Forelimb muscle (tissue), 1 donor: Measurements from ENCODE around the gene AOPEP. TPM values are rescaled to one million over a fixed set of nuclear protein-coding genes. Genes with fewer than 3 reads are reported as not detected.
"Not testable (repeated sequence)": the region's sequence is repeated elsewhere in the genome, so short reads cannot be mapped to it uniquely, and the experiment has no call there.

Source experiments
- DNase-seq: peaks from one replicate; pipeline ENCODE4 v3.0.0-alpha.2; 2013; ENCODE audit warnings: low read depth
- polyA plus RNA-seq: library from polyadenylated mRNA; unstranded; fragments of 120-200 nt; gene quantifications from one replicate; pipeline ENCODE4 v1.2.1, GENCODE V29; 2013; ENCODE audit not compliant: insufficient read length

AOPEP gene
- polyA plus RNA-seq, 1 donor: 43.0 TPM

DNA sequence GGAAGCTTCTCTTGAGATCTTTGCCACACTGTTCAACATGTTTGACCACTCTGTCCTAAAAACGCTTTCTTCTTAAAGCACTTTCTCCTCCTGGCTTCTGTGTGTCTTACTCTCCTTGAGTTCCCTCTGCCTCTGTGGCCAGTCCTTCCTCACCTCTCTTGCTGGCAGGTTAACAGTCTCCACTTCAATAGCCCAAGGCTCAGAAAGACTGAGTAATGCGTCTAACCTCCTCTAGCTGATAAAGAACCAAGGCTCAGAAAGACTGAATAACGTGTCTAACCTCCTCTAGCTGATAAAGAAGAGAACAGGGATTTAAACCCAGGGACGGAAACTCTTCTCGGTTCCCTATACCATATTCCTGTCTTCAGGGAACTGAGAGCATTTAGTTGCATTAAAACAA lies 205.2 kb downstream of the AOPEP start:
- no peak for DNase-seq

DNA sequence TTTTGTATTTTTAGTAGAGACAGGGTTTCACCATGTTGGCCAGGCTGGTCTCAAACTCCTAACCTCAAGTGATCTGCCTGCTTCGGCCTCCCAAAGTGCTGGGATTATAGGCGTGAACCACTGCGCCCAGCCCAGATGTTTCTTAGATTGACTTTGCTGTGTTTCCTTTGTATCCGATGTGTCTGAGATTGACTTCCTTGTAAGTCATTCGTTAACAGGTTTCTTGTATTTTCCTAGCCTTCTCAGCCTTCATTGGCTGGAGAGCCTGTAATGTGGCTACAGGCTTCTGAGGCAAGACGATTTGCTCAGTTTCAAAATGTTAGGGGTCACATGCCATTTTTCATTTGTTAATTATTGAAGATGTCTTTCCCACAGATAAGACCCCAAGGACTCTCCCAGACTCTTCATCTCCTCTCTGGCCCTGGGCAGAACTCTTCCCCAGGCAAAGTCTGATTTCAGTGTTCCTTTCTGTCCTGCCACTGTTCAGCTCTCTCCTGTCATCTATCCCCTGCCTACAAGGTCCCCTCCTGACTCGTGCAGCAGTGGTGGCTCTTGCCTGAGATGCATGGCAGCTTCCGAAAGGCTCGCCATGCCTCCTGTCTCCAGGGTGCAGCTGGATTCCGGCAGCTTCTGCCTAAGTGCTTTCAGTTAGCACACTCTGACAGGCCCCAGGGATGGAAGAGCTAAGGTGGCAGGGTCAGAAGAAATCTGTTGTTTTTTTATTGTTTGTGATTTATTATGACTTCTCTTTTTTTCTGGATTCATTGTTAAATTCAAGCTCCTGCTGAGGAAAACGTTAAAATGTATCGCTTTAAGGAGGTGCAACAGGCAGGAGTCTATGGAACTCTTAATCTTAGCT lies 206.4 kb downstream of the AOPEP start:
- no peak for DNase-seq

DNA sequence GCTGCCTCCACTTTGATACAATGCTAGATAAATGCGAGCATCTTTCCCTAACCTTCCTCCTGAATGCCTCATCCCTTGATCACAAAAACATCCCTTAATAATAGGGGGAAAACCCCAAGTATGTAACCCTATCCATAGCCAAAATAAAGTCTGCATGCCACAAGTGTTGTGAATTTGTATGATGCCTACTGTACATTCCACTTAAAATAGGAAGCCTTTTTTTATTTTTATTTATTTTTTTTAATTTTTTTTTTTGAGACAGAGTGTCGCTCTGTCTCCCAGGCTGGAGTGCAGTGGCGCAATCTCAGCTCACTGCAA lies 207.0 kb downstream of the AOPEP start:
- DNase-seq: no peak

DNA sequence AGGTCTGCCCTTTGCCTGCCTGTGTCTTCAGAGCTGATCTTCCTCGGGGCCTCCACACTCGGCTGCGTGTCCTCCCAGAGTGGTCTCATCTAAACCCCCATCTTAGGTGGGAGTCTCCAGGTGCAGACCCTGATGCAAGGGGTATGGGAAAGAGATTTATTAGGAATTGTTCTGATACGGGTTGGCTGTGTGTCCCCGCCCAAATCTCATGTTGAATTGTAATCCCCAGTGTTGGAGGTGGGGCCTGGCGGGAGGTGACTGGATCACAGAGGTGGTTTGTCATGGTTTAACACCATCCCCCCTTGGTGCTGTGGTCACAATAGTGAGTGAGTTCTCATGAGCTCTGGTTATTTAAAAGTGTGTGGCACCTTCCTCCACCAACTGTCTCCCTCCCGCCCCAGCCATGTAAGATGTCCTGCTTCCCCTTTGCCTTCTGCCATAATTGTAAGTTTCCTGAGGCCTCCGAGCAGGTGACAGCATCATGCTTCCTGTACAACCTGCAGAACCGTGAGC lies 208.4 kb downstream of the AOPEP start:
- DNase-seq: no peak

DNA sequence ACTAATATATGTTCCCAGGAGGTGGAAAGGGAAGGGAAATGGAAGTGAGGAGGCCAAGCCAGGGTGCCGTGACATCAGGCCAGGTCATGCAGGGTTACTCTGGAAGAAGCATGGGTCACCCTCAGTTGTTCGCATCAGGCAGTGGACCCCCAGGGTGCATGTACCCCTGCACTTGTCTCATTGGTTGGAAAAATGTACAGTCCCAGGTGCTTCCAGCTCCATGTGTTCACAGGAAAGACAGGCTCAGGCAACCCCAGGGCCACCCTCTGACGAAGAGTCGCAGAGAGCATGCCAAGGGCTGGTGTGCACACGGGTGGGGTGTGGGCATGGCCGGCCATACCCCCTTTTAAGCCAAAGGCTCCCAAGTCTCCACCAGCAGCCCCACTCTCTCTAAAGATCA lies 208.9 kb downstream of the AOPEP start:
- no peak for DNase-seq

DNA sequence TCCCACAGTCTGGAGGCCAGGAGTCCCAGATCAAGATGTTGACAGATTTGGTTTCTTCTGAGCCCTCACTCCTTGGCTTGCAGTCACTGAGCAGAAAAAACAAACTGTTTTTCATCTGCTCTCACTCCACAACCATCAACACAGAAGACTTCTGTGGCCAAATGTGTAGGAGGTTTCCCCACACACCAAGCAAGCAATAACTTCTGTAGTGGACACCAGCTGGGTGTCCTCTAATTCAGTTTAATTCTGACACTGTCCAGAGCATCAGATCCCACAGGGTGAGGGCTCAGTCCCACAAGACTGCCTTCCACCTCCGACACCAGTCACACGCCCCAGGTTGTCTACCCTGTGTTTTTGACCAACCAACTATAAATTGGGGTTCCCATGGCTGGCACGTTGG lies 209.9 kb downstream of the AOPEP start:
- DNase-seq: no peak

DNA sequence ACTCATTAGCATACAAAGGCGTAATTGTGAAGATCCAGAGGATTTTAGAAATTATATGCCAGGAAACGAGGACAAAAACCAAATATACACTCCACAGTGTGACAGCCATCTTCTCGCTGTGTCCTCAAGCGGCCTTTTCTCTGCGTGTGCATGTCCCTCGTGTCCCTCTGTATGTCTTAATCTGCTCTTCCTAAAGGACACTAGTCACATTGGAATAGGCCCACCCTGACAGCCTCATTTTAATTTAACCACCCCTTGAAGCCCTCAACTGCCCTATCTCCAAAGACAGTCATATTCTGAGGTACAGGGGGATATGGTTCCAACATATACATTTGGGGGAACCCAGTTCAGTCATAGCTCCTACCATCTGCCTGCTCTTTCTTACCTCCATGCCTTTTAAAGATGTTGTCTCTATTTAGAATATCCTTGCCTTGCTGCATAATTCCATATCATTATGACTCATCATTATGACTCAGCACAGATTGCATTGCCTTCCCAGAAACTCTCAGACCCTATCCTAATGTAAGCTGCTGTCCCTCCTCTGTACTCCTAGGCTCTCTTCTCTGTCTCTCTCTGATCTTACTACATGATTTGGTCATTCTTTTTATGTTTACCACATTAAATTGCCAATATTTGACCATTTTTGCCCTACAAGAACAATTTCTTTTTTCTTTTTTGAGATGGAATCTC lies 210.9 kb downstream of the AOPEP start:
- DNase-seq: no peak

DNA sequence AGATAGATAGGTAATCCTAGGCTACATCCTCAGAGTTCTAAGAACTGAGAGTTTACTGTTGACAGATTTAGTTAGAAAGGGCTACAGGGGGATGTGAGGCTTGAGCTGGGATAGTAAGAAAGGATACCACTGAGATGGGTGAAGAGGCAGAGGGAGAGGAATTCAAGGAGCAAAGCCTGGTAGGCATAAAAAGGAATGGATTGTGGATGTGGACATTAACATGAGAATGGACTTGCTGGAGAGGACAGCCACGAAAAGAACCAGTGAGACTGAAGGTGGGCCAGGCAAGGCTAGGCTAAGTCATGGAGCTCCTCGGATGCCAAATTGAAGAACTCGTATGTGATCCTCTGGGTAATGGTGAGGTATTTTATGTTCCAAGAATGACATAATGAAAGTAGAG lies 211.9 kb downstream of the AOPEP start:
- DNase-seq: no peak

DNA sequence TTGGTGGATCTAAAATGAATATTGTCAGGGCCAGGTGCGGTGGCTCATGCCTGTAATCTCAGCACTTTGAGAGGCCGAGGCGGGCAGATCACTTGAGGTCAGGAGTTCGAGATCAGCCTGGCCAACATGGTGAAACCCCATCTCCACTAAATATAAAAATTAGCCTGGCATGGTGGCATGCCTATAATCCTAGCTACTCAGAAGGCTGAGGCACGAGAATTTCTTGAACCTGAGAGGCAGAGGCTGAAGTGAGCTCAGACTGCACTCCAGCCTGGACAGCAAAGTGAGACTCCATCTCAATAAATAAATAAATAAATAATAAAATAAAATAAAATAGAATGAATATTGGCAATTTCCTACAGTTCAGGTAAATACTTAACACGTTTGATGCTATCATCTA lies 213.8 kb downstream of the AOPEP start:
- DNase-seq: not testable (repeated sequence)

DNA sequence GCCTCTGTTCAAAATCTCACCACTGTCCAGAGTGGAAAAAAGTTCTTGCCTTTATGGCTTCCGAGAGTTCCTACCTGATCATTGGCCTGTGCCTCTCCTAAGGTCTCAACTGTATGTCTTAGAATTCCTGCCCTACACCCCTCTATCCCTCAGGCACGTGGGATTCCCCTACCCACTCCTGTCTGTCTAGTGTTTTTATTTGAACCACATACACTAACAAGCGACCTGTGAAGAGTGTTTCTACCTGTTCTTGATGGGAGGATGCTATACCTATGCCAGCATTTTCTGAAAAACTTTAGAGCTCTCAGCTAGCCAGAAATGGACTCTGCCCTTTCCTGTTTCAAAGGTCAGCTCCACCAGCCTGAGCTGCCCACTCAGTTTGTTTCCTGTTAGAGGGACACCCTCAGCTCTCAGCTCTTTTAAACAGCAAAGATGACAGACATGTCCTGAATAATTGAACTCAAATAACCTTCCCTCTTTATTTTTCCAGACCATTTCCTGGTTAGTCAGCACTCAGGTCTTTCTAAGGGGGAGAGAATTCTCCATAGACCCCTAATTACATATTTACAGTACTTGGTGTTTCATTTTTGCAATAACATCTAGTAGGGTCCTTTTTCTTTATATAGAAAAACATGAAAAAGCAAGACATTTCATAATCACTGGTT lies 214.8 kb downstream of the AOPEP start:
- DNase-seq: no peak

DNA sequence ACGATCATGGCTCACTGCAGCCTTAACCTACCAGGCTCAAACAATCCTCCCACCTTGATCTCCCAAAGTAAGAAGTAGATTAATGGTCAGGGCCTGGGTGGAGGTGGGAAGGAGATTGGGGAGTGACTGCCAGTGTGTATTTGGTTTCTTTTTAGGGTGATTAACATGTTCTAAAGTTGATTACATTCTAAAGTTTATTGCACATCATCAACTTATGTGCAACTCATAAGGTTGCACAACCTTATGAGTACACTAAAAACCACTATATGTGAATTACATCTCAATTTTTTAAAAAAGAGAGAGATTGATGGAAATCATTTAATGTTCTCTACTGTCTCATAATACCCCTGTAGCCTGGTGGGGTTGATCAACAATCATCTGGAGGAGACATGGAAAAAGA lies 218.1 kb downstream of the AOPEP start:
- no peak for DNase-seq

DNA sequence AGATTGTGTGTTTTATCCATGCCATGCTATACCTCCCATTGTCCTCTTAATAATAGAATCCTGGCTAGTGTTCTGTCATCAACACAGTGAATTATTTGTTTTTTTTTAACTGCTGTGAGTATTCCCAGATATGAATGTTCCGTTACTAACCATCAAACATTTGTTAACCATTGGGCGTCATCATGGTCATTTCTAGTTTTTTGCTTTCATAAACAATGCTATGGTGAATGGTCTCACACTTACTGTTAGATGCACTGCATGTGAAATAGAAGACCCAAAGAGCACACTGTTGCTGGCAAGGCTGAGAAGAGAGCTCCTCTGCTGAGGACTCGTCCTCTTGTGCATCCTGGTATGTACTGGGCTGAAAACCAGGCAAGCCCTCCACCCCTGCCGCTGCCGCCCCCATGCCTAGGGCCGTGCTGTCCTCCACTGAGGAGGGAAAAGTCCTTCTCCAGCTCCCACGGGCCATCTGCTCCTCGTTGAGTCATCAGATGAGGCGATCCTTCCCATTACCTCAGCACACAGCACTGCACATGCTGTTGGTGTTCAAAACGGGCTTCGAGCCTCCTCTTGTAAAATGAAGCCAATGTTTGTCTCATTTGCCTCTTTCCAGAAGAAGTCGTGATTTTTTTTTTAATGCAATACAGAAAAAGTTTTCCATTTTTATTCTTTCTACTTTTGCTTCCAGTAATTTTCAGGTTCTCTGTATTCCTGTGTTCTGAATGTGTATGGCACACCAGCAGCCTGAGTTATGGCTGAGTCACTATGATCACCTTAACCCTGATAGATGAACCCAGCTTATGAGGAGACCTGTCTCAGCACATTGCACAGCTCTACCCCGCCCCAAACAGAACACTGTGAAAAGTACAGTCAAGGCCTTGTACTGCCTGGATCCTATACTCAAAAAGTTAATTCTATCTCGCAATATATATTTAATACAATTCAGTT lies 219.0 kb downstream of the AOPEP start:
- DNase-seq: peak; percentile 54

DNA sequence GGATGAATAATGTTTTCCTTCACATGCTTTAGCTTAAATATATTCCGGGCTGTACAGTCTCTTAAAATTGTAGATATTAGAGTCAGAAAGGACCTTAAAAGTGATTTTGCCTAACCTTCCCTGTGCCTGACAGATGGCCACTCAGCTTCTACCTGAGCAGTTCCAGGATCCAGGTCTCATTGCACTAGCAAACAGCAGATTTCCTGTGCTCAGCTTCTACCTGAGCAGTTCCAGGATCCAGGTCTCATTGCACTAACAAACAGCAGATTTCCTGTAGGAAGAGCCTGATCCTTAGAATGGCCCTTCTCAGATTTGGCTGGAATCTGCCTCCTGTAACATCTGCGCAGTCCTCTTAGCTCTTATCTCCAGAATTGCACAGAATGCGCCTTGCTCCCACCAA lies 219.8 kb downstream of the AOPEP start:
- DNase-seq: no peak

DNA sequence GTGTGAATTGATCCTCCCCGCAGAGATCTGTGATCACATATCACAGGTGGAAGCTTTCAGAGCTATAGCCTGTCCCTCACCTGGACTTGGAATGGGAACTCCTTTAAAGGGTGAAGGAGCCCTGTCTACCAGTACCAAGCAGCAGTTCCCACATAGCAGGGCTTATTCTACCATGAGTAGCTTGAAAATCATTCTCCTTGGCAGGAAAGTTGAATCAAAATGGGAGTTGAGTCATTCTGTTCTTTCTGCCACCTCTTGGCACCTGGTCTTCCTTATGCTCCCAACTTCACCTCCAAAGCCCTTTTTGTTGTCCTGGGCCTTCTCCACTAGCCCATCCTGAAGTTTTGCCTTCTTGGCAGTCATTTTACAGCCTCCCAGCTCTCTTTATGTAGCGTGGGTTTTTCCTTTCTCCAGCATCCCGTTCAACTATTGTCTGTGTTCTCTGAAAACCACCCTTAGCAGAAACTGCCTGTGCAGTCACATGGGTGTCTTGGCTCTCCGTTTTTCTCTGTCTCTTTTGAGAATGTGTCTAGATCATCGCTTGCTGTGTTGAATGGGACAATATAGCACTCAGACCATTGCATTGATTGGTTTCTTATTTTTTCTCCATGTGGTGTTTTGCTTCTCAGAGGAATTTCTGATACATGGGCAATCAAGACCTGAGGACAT lies 222.2 kb downstream of the AOPEP start:
- DNase-seq: no peak

DNA sequence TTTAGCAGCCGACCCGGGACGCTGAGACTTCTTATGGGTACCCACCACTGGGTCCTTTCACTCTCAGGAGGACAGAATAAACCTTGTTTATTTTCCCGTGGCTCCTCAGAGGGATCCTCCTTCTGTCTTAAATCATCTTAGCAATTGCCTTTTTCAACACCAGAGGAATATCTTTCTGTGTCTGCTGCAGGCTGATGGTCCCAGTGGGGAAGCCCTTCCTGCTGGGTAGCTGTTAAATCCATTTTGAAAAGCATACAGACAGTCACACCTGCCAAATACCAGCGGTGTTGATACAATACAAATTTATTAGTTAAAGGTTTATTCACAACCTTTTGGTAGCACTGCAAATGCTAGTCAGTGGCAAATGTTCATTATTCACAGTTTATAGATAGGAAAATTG lies 222.9 kb downstream of the AOPEP start:
- no peak for DNase-seq

DNA sequence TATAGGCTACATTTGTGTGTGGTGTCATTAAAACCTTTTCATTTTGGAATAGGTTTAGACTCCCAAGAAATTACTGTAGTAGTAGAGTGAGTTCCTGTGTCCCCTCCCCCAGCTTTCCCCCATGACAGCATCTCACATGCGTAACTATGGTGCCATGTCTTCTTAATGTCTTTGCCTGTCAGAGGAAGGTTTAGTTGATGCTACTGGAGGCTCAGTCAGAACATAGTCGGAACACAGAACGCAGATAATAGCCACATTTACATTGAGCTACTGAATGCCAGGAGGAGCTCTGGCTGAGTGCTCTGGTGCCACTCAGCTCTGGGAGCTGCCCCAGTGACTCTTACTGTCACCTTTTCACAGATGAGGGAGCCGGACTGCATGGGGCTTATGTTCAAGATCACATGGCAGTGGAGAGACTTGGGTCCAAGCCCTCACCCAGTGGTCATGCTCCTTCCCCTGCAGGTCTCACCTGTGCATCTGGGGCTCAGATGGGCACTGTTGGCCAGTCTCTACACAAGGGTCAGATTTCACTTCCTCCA lies 223.6 kb downstream of the AOPEP start:
- no peak for DNase-seq

DNA sequence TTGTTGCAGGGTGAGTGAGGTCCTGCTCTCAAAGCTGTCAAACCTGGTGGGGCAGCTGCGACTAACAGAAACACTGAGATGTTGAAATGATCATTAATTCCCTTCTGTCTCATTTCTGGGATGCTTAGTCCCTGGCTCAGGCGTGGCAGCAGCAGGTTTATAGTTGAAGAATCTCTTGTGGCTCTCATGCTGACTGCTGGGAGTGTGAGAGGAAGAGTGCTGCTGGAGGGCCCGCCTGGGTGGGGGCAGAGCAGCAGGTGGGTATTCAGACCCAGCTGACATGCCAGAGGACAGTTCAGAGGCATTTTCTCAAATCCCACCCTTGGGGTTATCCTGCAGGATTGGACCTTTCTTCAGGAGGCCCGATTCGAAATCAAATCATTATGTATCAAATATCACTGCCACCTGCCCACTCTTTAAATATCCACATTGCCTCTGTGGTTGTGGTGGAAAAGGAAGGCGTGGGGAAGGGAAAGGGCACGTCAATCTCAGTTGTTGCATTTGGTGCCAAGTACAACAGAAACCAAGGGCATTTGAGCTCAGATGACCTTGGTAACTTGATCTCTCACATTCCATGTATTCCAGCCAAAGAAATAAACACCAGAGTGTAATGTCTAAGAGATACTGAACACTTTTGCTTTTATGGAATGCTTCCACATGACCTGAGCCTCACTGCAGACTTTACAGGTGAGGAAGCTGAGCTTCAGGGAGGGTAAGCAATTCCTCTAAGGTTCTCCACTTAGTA lies 224.3 kb downstream of the AOPEP start:
- DNase-seq: no peak

DNA sequence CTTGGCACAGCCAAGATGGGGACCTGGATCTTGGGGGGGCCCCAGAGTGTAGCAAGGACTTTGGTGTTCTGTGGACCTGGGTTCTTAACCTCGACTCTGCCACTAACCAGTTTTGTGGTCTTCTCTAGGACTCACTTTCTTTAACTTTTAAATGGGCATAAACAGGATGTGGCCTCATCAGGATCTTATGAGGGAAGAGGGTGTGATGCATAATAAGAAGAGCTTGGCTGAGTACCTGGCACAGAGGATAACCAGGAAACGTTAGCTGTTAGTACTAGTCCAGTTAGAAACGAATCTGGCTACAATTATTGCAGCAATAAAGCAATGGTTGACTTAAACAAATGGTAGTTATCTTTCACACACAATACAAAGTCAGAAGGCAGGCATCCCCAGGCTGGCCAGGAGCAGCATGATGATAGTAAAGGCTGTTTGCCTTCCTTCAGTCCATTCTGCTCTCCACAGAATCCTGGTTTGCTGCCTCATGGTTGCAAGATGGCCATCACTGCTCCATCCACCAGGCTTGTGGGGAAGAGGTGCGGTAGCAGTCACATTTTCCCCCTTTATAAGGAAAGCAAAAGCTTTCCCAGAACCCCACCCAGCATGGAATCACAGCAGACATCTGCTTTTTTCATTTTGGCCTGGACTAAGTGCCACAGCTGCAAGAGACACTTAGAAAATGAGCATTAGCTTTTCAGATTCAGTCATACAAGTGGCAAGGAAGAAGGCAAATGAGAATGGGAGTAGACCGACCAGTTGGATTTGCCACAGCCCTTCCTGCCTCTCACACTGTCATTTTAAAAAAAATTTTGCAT lies 225.0 kb downstream of the AOPEP start:
- DNase-seq: no peak
